NOMO-1 treated with DMSO at 0.1 percent for 48 hours (cell line): ENCODE data around the gene CXCL10.
A peak's percentile ranks its signal among the peaks of the same experiment; 100 is the strongest.
"Not testable (repeated sequence)": the region's sequence is repeated elsewhere in the genome, so short reads cannot be mapped to it uniquely, and the experiment has no call there.

Source experiments
- DNase-seq: peaks from one replicate; lab custom pipeline; 2025; ENCODE audit not compliant: unreplicated experiment; lab: John Stamatoyannopoulos, UW

Gene CXCL10

GRCh38 chr4:76029300-76029699, 6.0 kb upstream of the CXCL10 start:
- peak; percentile 54 for DNase-seq

GRCh38 chr4:76028350-76028765, 5.1 kb upstream of the CXCL10 start:
- DNase-seq, result peak; percentile 76

GRCh38 chr4:76024065-76024464, 768 bp upstream of the CXCL10 start:
- peak; percentile 71 for DNase-seq

GRCh38 chr4:76022677-76023076, 620 bp downstream of the CXCL10 start:
- DNase-seq, result peak; percentile 12

- DNase-seq, result peak; percentile 30
Measured at GRCh38 chr4:76022031-76022430, 1.3 kb downstream of the CXCL10 start.

GRCh38 chr4:76017056-76017686, 6.1 kb downstream of the CXCL10 start:
- no peak for DNase-seq

GRCh38 chr4:76016393-76016792, 6.9 kb downstream of the CXCL10 start:
- no peak for DNase-seq

GRCh38 chr4:76013540-76013939, 9.8 kb downstream of the CXCL10 start:
- DNase-seq, result no peak

- DNase-seq, result no peak
Measured at GRCh38 chr4:76012388-76012801, 10.9 kb downstream of the CXCL10 start.

GRCh38 chr4:76011700-76012387, 11.5 kb downstream of the CXCL10 start:
- peak; percentile 56 for DNase-seq

GRCh38 chr4:76011018-76011670, 12.2 kb downstream of the CXCL10 start:
- no peak for DNase-seq

- DNase-seq, result no peak
Measured at GRCh38 chr4:76010576-76010975, 12.7 kb downstream of the CXCL10 start.

GRCh38 chr4:76009311-76009710, 14.0 kb downstream of the CXCL10 start:
- DNase-seq, result no peak

- no peak for DNase-seq
Measured at GRCh38 chr4:76007089-76007862, 16.0 kb downstream of the CXCL10 start, which contains the start of gene CXCL9. Gene CXCL9 (minus strand): TSS chr4:76007509. CDS start chr4:76007449, 60 bp downstream.

- DNase-seq, result no peak
Measured at GRCh38 chr4:76003620-76004019, 19.7 kb downstream of the CXCL10 start.

GRCh38 chr4:76003035-76003434, 20.3 kb downstream of the CXCL10 start:
- DNase-seq, result peak; percentile 28

- DNase-seq, result peak; percentile 75
Measured at GRCh38 chr4:76002176-76002575, 21.1 kb downstream of the CXCL10 start.

- DNase-seq, result peak; percentile 68
Measured at GRCh38 chr4:76001700-76002099, 21.6 kb downstream of the CXCL10 start.

GRCh38 chr4:76000279-76000678, 23.0 kb downstream of the CXCL10 start:
- no peak for DNase-seq

GRCh38 chr4:75998525-75999147, 24.7 kb downstream of the CXCL10 start:
- not testable (repeated sequence) for DNase-seq

GRCh38 chr4:75997946-75998345, 25.4 kb downstream of the CXCL10 start:
- DNase-seq, result no peak
